Endothelial cell of umbilical vein (primary cell): ENCODE data around the gene SPEM1. TPM values are rescaled to one million over a fixed set of nuclear protein-coding genes. Genes with fewer than 3 reads are reported as not detected.

Experiments
- BruUV-seq: library from RNA; stranded (reverse); fragments of 400-500 nt; replicated peaks from 2 replicates; lab custom pipeline; 2021; lab: Mats Ljungman, UMichigan
- CTCF ChIA-PET: fragments of 300-600, 350-600 bp; sonication (Branson Sonifier 250); formaldehyde crosslinking; loops from one replicate; lab custom pipeline; 2021; ENCODE audit warnings: antibody characterized with exemption, inconsistent platforms; lab: Charles Lee
- POLR2A ChIA-PET: fragments of 300-600, 350-600 bp; sonication (Branson Sonifier 250); formaldehyde crosslinking; loops from one replicate; lab custom pipeline; 2021; ENCODE audit warnings: antibody characterized with exemption, inconsistent platforms; lab: Charles Lee
- DNase-seq: peaks from one replicate; pipeline ENCODE4 v3.0.0-alpha.2; 2011; ENCODE audit warnings: low read depth, low spot score
- FAIRE-seq: peaks from 2 replicates; lab custom pipeline; 2011; peaks lifted over from hg19 to GRCh38; lab: Jason Lieb, UNC
- H2AFZ ChIP-seq: 2 replicates; pipeline ENCODE4 v1.6.0; 2012; ENCODE audit warnings: low read depth, low read length, control low read depth, inconsistent platforms
- H3K27ac ChIP-seq: 2 replicates; pipeline ENCODE4 v1.5.1; 2011; ENCODE audit warnings: low read depth, mild to moderate bottlenecking, control low read depth, low read length, moderate library complexity; ENCODE audit not compliant: insufficient read depth
- H3K27me3 ChIP-seq, 2 experiments: 2 replicates each; pipeline versions ENCODE4 v1.6.0 to v1.6.1; 2011; ENCODE audit warnings: low read length in 2 of 2, mixed read lengths in 1 of 2; ENCODE audit not compliant: control insufficient read depth in 2 of 2, insufficient read depth in 2 of 2
- H3K36me3 ChIP-seq, 2 experiments: 2 replicates in 1 of 2; 3 replicates in 1 of 2; pipeline ENCODE4 v1.5.1; 2011; ENCODE audit warnings: low read length in 2 of 2, mild to moderate bottlenecking in 1 of 2, moderate library complexity in 1 of 2; ENCODE audit not compliant: control insufficient read depth in 2 of 2, insufficient read depth in 2 of 2; ENCODE audit errors: extremely low read depth in 1 of 2
- H3K4me1 ChIP-seq: 3 replicates; pipeline ENCODE4 v1.5.1; 2011; ENCODE audit warnings: mild to moderate bottlenecking, low read length; ENCODE audit not compliant: control insufficient read depth, insufficient read depth; ENCODE audit errors: extremely low read depth
- H3K4me2 ChIP-seq: 2 replicates; pipeline ENCODE4 v1.6.1; 2011; ENCODE audit warnings: low read length, control low read depth, mixed read lengths; ENCODE audit not compliant: insufficient read depth
- H3K4me3 ChIP-seq, 3 experiments: fragments of 200-600 bp in 1 of 3; sonication (generic), shearing (Covaris generic) in 1 of 3; replicated peaks in 1 of 3; 2 replicates each; pipeline ENCODE4 v1.5.1; 2011 to 2016; ENCODE audit warnings: control low read depth in 3 of 3, low read length in 3 of 3, mild to moderate bottlenecking in 2 of 3, inconsistent platforms in 1 of 3, low read depth in 1 of 3, moderate library complexity in 1 of 3; ENCODE audit not compliant: insufficient read depth in 1 of 3
- H3K79me2 ChIP-seq: 2 replicates; pipeline ENCODE4 v1.6.0; 2012; ENCODE audit warnings: low read length, inconsistent platforms; ENCODE audit not compliant: control insufficient read depth, insufficient read depth
- H3K9ac ChIP-seq: replicated peaks from 2 replicates; pipeline ENCODE3; 2011; ENCODE audit warnings: low read length, control low read depth; ENCODE audit not compliant: insufficient read depth; ENCODE audit errors: extremely low read depth
- H3K9me1 ChIP-seq: replicated peaks from 3 replicates; pipeline ENCODE4 v1.6.0; 2011; ENCODE audit warnings: mild to moderate bottlenecking, low read length; ENCODE audit not compliant: control insufficient read depth, insufficient read depth; ENCODE audit errors: extremely low read depth
- H3K9me3 ChIP-seq: replicated peaks from 2 replicates; pipeline ENCODE4 v1.5.1; 2012; ENCODE audit warnings: low read length, inconsistent platforms; ENCODE audit not compliant: control insufficient read depth, insufficient read depth
- H4K20me1 ChIP-seq: replicated peaks from 2 replicates; pipeline ENCODE3; 2011; ENCODE audit warnings: mild to moderate bottlenecking, low read length; ENCODE audit not compliant: control insufficient read depth, insufficient read depth; ENCODE audit errors: extremely low read depth
- CTCF ChIP-seq, 2 donors: IDR thresholded peaks; 1 replicate in 1 of 2; 2 replicates in 1 of 2; pipeline ENCODE4 v1.5.1; 2011; ENCODE audit warnings: low read length in 2 of 2, mild to moderate bottlenecking in 2 of 2, moderate library complexity in 2 of 2, control low read depth in 1 of 2, inconsistent platforms in 1 of 2, low read depth in 1 of 2; ENCODE audit not compliant: insufficient read depth in 1 of 2; ENCODE audit errors: extremely low read depth in 1 of 2
- EZH2 ChIP-seq: IDR thresholded peaks from 2 replicates; pipeline ENCODE4 v1.6.1; 2012; ENCODE audit warnings: borderline replicate concordance, low read depth, mild to moderate bottlenecking, moderate library complexity, low read length, inconsistent platforms; ENCODE audit not compliant: severe bottlenecking
- FOS ChIP-seq: IDR thresholded peaks from 2 replicates; pipeline ENCODE4 v1.6.1; 2011; ENCODE audit warnings: mild to moderate bottlenecking, low read length, moderate library complexity, borderline replicate concordance; ENCODE audit not compliant: insufficient read depth
- MAX ChIP-seq: IDR thresholded peaks from 2 replicates; pipeline ENCODE4 v1.6.1; 2011; ENCODE audit not compliant: insufficient read depth, insufficient read length
- MYC ChIP-seq: IDR thresholded peaks from one replicate; pipeline ENCODE4 v1.6.1; 2011; ENCODE audit warnings: mild to moderate bottlenecking, low read depth, low read length
- POLR2A ChIP-seq: IDR thresholded peaks from 2 replicates; pipeline ENCODE4 v1.6.1; 2012; ENCODE audit warnings: low read depth, mild to moderate bottlenecking, control low read depth, low read length
- POLR2AphosphoS5 ChIP-seq: IDR thresholded peaks from 2 replicates; pipeline ENCODE4 v1.6.1; 2012; ENCODE audit warnings: low read depth, mild to moderate bottlenecking, control low read depth, low read length, moderate library complexity; ENCODE audit not compliant: insufficient read depth
- dilution Hi-C: fragments of 300-500 bp; cut with MboI; formaldehyde crosslinking; loops from one replicate; pipeline ENCODE4 v1.15.0; 2019; ENCODE audit warnings: low sequenced_read_pairs; ENCODE audit not compliant: extremely low pct_ligation_motif_present
- intact Hi-C: fragments of 100-400 bp; cut with micrococcal nuclease; formaldehyde crosslinking; loops from one replicate; pipeline ENCODE4 v1.10.0; 2022
- polyA plus RNA-seq, 4 experiments: library from polyadenylated mRNA; depleted of rRNA in 3 of 4; stranded (reverse) in 3 of 4; unstranded in 1 of 4; fragments of >200 nt; gene quantifications; 2 replicates each; pipeline versions ENCODE4 v1.2.1 to v1.2.3, GENCODE V29; 2011 to 2012; ENCODE audit warnings: missing spikeins in 1 of 4
- total RNA-seq: library from RNA; stranded (reverse); gene quantifications from 2 replicates; pipeline ENCODE4 v1.2.3, GENCODE V29; 2021

SPEM1 gene
- total and polyA plus RNA-seq, 2 donors (not counting 3 experiments of a cell fraction or from before 2014, with no cell fraction given), result not detected

- Histone ChIP-seq H3K79me2 (peaks cover 13% of the 10 kb centered on the region), H3K4me2 (no peak overlapping the region), H3K9me3 (no peaks in the 10 kb centered on the region), H3K9me1 (no peaks in the 10 kb centered on the region), H3K4me1 (no peaks in the 10 kb centered on the region), H2AFZ (no peak overlapping the region), H3K27ac (no peak overlapping the region), H3K36me3 (peaks cover 0 to 16% of the 10 kb centered on the region in 2 experiments), H3K27me3 (no peaks in the 10 kb centered on the region), H3K4me3 (no peak overlapping the region), H4K20me1 (no peaks in the 10 kb centered on the region), H3K9ac (no peak overlapping the region)
- intact Hi-C loops, result no loop called here
- dilution Hi-C loops, result no loop called here
- FAIRE-seq, result no peak
- CTCF ChIA-PET, result interaction anchor here (0.8 to 3.3 kb wide), 4 partner anchors 13 to 123 kb away, joined by 3 to 11 read pairs (median 6); partner anchors contain the start of gene ZBTB4
- no TSS peak for BruUV-seq
- DNase-seq, result no peak
- POLR2A ChIA-PET, result no interaction called here
- no peak for TF ChIP-seq MYC
- no peak for TF ChIP-seq POLR2A
- no peak for TF ChIP-seq EZH2
- no peak for TF ChIP-seq POLR2AphosphoS5
- no peak for TF ChIP-seq MAX
- TF ChIP-seq FOS, result no peak
- no peak for TF ChIP-seq CTCF (IDR thresholded peaks at IDR 0.05; ENCODE audit: extremely low read depth in 1 of 2, insufficient read depth in 1 of 2, low read depth in 1 of 2, low read length in 2 of 2)
Measured at GRCh38 chr17:7466318-7466638, 46.2 kb downstream of the SPEM1 start.
